Brain microvascular endothelial cell (primary cell): ENCODE results near the gene HES3.

Experiments used
- DNase-seq: peaks from one replicate; pipeline ENCODE4 v3.0.0-alpha.2; 2020
- H3K27ac ChIP-seq: fragments of 250-450 bp; sonication (Bioruptor Pico); 2 replicates; pipeline ENCODE4 v1.5.1; 2020; ENCODE audit warnings: mild to moderate bottlenecking, moderate library complexity
- H3K27me3 ChIP-seq: fragments of 250-450 bp; sonication (Bioruptor Pico); replicated peaks from 2 replicates; pipeline ENCODE4 v1.5.1; 2020; ENCODE audit warnings: mild to moderate bottlenecking
- H3K36me3 ChIP-seq: fragments of 250-450 bp; sonication (Bioruptor Pico); replicated peaks from 2 replicates; pipeline ENCODE4 v1.5.1; 2020; ENCODE audit warnings: mild to moderate bottlenecking
- H3K4me3 ChIP-seq: 2 replicates; pipeline ENCODE4 v1.5.1; 2011; ENCODE audit warnings: low read depth, mild to moderate bottlenecking, control low read depth, low read length, moderate library complexity
- in situ Hi-C: cut with HindIII; loops from 2 replicates; pipeline ENCODE4 v1.10.0; 2017; ENCODE audit warnings: low sequenced_read_pairs, low pct_ligation_motif_present
- TF ChIP-seq, protein P1 (sequence below): IDR thresholded peaks from 2 replicates; pipeline ENCODE4 v1.5.1; 2011; ENCODE audit warnings: low read depth, mild to moderate bottlenecking, moderate library complexity, low read length, control low read depth, inconsistent platforms; ENCODE audit errors: missing control alignments

The HES3 gene

DNA sequence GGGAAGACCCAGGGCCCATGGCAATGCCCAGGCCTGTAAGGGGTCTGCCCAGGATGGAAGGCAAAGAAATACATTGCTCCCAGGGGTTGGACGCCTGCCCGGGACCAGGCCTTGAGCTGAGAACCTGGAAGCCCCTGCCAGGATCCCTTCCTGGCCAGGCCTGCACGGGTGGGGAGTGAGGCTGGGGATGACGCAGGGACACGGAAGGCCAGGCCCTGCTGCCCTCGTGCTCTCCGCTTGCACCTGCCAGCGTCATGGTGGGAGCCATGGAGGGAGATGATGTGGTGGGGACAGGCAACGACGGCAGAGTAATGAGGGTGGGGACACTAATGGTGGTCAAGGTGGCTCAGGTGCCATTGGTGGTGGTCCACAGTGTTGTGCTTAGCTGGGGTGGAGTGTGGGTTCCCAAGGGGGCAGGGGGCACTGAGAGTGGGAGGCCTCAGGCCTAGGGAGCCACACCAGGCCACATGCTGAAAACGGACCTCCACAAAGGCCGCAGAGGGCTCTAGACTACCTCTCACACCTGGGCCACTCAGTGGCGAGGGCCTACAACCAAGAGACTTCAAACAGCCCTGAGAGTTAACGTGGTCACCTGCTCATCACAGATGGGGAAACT lies 4.3 kb downstream of the HES3 start:
- no peak for DNase-seq
- no peaks in the 10 kb centered on the region for H3K36me3 ChIP-seq
- TF ChIP-seq, protein P1, sequence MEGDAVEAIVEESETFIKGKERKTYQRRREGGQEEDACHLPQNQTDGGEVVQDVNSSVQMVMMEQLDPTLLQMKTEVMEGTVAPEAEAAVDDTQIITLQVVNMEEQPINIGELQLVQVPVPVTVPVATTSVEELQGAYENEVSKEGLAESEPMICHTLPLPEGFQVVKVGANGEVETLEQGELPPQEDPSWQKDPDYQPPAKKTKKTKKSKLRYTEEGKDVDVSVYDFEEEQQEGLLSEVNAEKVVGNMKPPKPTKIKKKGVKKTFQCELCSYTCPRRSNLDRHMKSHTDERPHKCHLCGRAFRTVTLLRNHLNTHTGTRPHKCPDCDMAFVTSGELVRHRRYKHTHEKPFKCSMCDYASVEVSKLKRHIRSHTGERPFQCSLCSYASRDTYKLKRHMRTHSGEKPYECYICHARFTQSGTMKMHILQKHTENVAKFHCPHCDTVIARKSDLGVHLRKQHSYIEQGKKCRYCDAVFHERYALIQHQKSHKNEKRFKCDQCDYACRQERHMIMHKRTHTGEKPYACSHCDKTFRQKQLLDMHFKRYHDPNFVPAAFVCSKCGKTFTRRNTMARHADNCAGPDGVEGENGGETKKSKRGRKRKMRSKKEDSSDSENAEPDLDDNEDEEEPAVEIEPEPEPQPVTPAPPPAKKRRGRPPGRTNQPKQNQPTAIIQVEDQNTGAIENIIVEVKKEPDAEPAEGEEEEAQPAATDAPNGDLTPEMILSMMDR = no peak
- H3K27ac ChIP-seq = no peak overlapping the region
- H3K4me3 ChIP-seq = no peak overlapping the region
- in situ Hi-C loops = no loop called here
- H3K27me3 ChIP-seq = peaks cover 33% of the 10 kb centered on the region

- TF ChIP-seq, protein P1 = no peak
- H3K27me3 ChIP-seq = peaks cover 26% of the 10 kb centered on the region
- H3K36me3 ChIP-seq = no peaks in the 10 kb centered on the region
- no peak for DNase-seq
- no peak overlapping the region for H3K4me3 ChIP-seq
- no peak overlapping the region for H3K27ac ChIP-seq
- in situ Hi-C loops = no loop called here
These were observed 5.2 kb downstream of the HES3 start for GRCh38 chr1:6248932-6249738.

GRCh38 chr1:6249739-6250689 lies 6.0 kb downstream of the HES3 start:
- Histone ChIP-seq H3K36me3 (no peaks in the 10 kb centered on the region), H3K4me3 (no peak overlapping the region), H3K27me3 (peaks cover 20% of the 10 kb centered on the region), H3K27ac (no peak overlapping the region)
- DNase-seq = no peak
- in situ Hi-C loops = no loop called here
- TF ChIP-seq, protein P1 = no peak

GRCh38 chr1:6251233-6251632 lies 7.3 kb downstream of the HES3 start:
- no peak overlapping the region for H3K4me3 ChIP-seq
- in situ Hi-C loops = no loop called here
- H3K27me3 ChIP-seq = peaks cover 20% of the 10 kb centered on the region
- no peak for DNase-seq
- TF ChIP-seq, protein P1 = no peak
- H3K27ac ChIP-seq = no peak overlapping the region
- no peaks in the 10 kb centered on the region for H3K36me3 ChIP-seq

DNA sequence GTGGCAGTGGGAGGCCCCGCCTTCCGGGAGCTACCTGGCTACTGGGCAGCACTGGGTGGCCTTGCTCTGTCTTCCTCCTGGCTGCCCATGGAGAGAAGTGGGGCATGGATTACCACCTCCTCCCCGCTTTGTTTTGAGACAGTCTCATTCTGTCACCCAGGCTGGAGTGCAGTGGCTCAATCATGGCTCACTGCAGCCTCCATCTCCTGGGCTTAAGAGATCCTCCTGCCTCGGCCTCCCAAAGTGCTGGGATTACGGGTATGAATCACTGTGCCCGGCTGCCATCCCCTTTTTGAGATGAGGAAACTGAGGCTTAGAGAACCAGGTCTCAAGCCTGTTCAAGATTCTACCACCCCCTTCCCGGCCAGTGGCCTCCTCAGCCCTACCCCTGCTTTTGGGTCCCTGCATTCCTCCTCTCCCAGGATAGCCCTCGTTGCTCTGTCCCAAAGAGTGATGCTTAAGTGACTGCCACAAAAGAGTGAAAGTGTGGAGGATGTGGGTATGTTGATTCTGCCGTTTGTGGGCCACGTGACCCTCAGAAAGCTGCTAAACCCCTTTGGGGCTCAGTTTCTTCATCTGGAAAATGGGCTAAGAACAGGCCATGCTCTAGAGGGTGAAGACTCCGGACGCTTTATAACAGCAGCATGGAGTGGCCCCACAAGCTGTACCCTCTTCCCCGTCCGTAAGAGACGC lies 7.8 kb downstream of the HES3 start:
- Histone ChIP-seq H3K27ac (no peak overlapping the region), H3K4me3 (no peak overlapping the region), H3K27me3 (peaks cover 20% of the 10 kb centered on the region), H3K36me3 (no peaks in the 10 kb centered on the region)
- DNase-seq = no peak
- TF ChIP-seq, protein P1 = no peak
- in situ Hi-C loops = no loop called here
